Lung (tissue), 12 donors: ENCODE measurements around the gene ALK. TPM values are rescaled to one million over a fixed set of nuclear protein-coding genes. Genes with fewer than 3 reads are reported as not detected.

ENCODE experiments used
- ATAC-seq: fragments of 200-7000 bp; cut with Tn5 transposase; one replicate; pipeline ENCODE4 v1.9.1; 2020; ENCODE audit warnings: moderate number of reproducible peaks; ENCODE audit not compliant: insufficient read depth, low FRiP score
- DNase-seq, 3 donors: peaks; one replicate each; pipeline ENCODE4 v3.0.0-alpha.2; 2013 to 2017
- H3K27ac ChIP-seq, 2 donors: one replicate each; pipeline ENCODE4 v1.5.1; 2013; ENCODE audit warnings: mild to moderate bottlenecking in 2 of 2, moderate library complexity in 2 of 2, control low read depth in 1 of 2, inconsistent platforms in 1 of 2, low read depth in 1 of 2, low read length in 1 of 2
- H3K27me3 ChIP-seq, 3 donors: one replicate each; pipeline ENCODE4 v1.5.1; 2013; ENCODE audit warnings: low read length in 2 of 3; ENCODE audit not compliant: control insufficient read depth in 3 of 3, insufficient read depth in 3 of 3
- H3K36me3 ChIP-seq, 4 donors: one replicate each; pipeline ENCODE4 v1.5.1; 2013; ENCODE audit warnings: low read length in 4 of 4, mild to moderate bottlenecking in 1 of 4, moderate library complexity in 1 of 4; ENCODE audit not compliant: control insufficient read depth in 4 of 4, insufficient read depth in 4 of 4
- H3K4me1 ChIP-seq, 5 donors: one replicate each; pipeline ENCODE4 v1.5.1; 2013; ENCODE audit warnings: low read length in 5 of 5, mild to moderate bottlenecking in 2 of 5, moderate library complexity in 1 of 5; ENCODE audit not compliant: control insufficient read depth in 5 of 5, insufficient read depth in 5 of 5
- H3K4me3 ChIP-seq: one replicate; pipeline ENCODE4 v1.5.1; 2013; ENCODE audit warnings: mild to moderate bottlenecking, control low read depth, moderate library complexity
- H3K9ac ChIP-seq, 2 donors: one replicate each; pipeline ENCODE4 v1.5.1; 2013; ENCODE audit warnings: low read length in 2 of 2, control low read depth in 1 of 2; ENCODE audit not compliant: insufficient read depth in 1 of 2
- H3K9me3 ChIP-seq, 4 donors: one replicate each; pipeline ENCODE4 v1.5.1; 2013; ENCODE audit warnings: low read length in 3 of 4, mild to moderate bottlenecking in 1 of 4, moderate library complexity in 1 of 4; ENCODE audit not compliant: control insufficient read depth in 4 of 4, insufficient read depth in 3 of 4
- WGBS, 2 donors: extraction: QIAGEN DNeasy Blood & Tissue Kit; methylation state at CpG; one replicate each; pipeline ENCODE4 v1.1.7; 2013; 5-methylcytosine and 5-hydroxymethylcytosine counted together
- polyA plus RNA-seq, 2 donors: library from polyadenylated mRNA; stranded (reverse); fragments of 200-250 nt; gene quantifications; one replicate each; pipeline ENCODE4 v1.2.1, GENCODE V29; 2013
- total RNA-seq, 2 donors: library from RNA; depleted of rRNA in 1 of 2; stranded (reverse); fragments of >200 nt in 1 of 2; gene quantifications; one replicate each; pipeline ENCODE4 v1.2.1, GENCODE V29; 2014 to 2021
- TF ChIP-seq, protein P1 (sequence below): IDR thresholded peaks from 2 replicates; pipeline ENCODE4 v1.5.1; 2012; ENCODE audit warnings: mild to moderate bottlenecking; ENCODE audit errors: control extremely low read depth, extremely low read depth
- donor health status: control.
- donor health status: control.
- donor health status: Bipolar disorder and iron deficiency.
- donor health status: healthy.
- donor health status: DM: yes; HTN: yes; CAD: no.

ALK gene
- total and polyA plus RNA-seq, 4 donors = 0.09 to 0.25 (median 0.10) TPM; not detected in 1

- Histone ChIP-seq H3K9me3 (peaks cover 0 to 9% (median 2%) of the 10 kb centered on the region in 4 donors), H3K9ac (no peak overlapping the region), H3K27me3 (peaks cover 0 to 3% (median 0%) of the 10 kb centered on the region in 3 donors), H3K27ac (no peak overlapping the region), H3K4me3 (no peak overlapping the region), H3K4me1 (no peaks in the 10 kb centered on the region), H3K36me3 (no peaks in the 10 kb centered on the region)
- ATAC-seq (peak; percentile 41), DNase-seq (peak in 2 of 3 donors; percentile 6 to 14)
- WGBS, 2 donors = 41 to 51% methylated on average over 6 of the region's 6 CpGs
- TF ChIP-seq, protein P1, sequence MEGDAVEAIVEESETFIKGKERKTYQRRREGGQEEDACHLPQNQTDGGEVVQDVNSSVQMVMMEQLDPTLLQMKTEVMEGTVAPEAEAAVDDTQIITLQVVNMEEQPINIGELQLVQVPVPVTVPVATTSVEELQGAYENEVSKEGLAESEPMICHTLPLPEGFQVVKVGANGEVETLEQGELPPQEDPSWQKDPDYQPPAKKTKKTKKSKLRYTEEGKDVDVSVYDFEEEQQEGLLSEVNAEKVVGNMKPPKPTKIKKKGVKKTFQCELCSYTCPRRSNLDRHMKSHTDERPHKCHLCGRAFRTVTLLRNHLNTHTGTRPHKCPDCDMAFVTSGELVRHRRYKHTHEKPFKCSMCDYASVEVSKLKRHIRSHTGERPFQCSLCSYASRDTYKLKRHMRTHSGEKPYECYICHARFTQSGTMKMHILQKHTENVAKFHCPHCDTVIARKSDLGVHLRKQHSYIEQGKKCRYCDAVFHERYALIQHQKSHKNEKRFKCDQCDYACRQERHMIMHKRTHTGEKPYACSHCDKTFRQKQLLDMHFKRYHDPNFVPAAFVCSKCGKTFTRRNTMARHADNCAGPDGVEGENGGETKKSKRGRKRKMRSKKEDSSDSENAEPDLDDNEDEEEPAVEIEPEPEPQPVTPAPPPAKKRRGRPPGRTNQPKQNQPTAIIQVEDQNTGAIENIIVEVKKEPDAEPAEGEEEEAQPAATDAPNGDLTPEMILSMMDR = no peak
Measured at GRCh38 chr2:29841386-29842004, 79.9 kb downstream of the ALK start.

GRCh38 chr2:29839306-29839705 lies 82.1 kb downstream of the ALK start:
- TF ChIP-seq, protein P1 = no peak
- Histone ChIP-seq H3K9me3 (peaks cover 0 to 9% (median 2%) of the 10 kb centered on the region in 4 donors), H3K4me1 (no peaks in the 10 kb centered on the region), H3K4me3 (no peak overlapping the region), H3K9ac (no peak overlapping the region), H3K27me3 (peaks cover 0 to 3% (median 0%) of the 10 kb centered on the region in 3 donors), H3K36me3 (no peaks in the 10 kb centered on the region), H3K27ac (no peak overlapping the region)
- DNase-seq = no peak
- WGBS, 2 donors = 89 to 92% methylated on average over 4 of the region's 4 CpGs
- ATAC-seq = no peak

DNA sequence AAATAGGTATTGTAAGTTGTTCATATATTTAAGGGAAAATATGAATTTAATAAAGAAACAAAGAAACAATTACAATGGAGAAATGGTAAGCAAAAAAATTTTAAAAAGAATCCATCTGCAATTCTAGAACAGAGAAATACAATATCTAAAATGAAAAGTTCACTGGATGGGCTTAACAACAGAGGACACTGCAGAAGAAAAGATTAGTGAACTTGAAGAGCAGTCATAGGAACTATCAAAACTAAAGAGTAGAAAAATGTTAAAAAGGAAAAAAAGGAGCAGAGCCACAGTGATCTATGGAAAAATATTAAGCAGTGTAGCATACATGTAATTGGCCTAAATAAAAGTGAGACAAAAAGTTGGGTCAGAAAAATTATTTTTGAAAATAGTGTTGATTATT lies 83.5 kb downstream of the ALK start:
- H3K27ac ChIP-seq = no peak overlapping the region
- TF ChIP-seq, protein P1 = no peak
- H3K36me3 ChIP-seq = no peaks in the 10 kb centered on the region
- peaks cover 0 to 3% (median 0%) of the 10 kb centered on the region in 3 donors for H3K27me3 ChIP-seq
- no peak for ATAC-seq
- DNase-seq = no peak
- H3K4me3 ChIP-seq = no peak overlapping the region
- H3K4me1 ChIP-seq = no peaks in the 10 kb centered on the region
- peaks cover 0 to 9% (median 2%) of the 10 kb centered on the region in 4 donors for H3K9me3 ChIP-seq
- no peak overlapping the region for H3K9ac ChIP-seq

GRCh38 chr2:29834624-29835023 lies 86.8 kb downstream of the ALK start:
- WGBS, 2 donors = 61 to 64% methylated on average over 2 of the region's 2 CpGs
- no peaks in the 10 kb centered on the region for H3K36me3 ChIP-seq
- no peak overlapping the region for H3K27ac ChIP-seq
- H3K4me3 ChIP-seq = no peak overlapping the region
- no peaks in the 10 kb centered on the region for H3K27me3 ChIP-seq
- no peaks in the 10 kb centered on the region for H3K4me1 ChIP-seq
- H3K9me3 ChIP-seq = peaks cover 0 to 9% (median 2%) of the 10 kb centered on the region in 4 donors
- TF ChIP-seq, protein P1 = no peak
- H3K9ac ChIP-seq = no peak overlapping the region
- no peak for DNase-seq
- ATAC-seq = no peak
